ENCODE measurements around the gene CASK.
"Not testable (repeated sequence)": the region's sequence is repeated elsewhere in the genome, so short reads cannot be mapped to it uniquely, and the experiment has no call there.

The CASK gene

GRCh38 chrX:41616935-41617334 is 306.4 kb downstream of the CASK start:
- no peak for DNase-seq

- DNase-seq = no peak
These were observed 307.1 kb downstream of the CASK start for GRCh38 chrX:41616255-41616654.

- no peak for DNase-seq
These were observed 315.1 kb downstream of the CASK start for GRCh38 chrX:41608244-41608643.

GRCh38 chrX:41607264-41607832 is 316.0 kb downstream of the CASK start:
- DNase-seq = no peak

GRCh38 chrX:41606057-41606456 is 317.3 kb downstream of the CASK start:
- not testable (repeated sequence) for DNase-seq

- no peak for DNase-seq
These were observed 318.4 kb downstream of the CASK start for GRCh38 chrX:41604766-41605543.

GRCh38 chrX:41604177-41604576 is 319.2 kb downstream of the CASK start:
- DNase-seq = no peak

- DNase-seq = no peak
These were observed 319.8 kb downstream of the CASK start for GRCh38 chrX:41603596-41603995.

- no peak for DNase-seq
These were observed 320.5 kb downstream of the CASK start for GRCh38 chrX:41602816-41603345.

- no peak for DNase-seq
These were observed 323.1 kb downstream of the CASK start for GRCh38 chrX:41600291-41600690.

- no peak for DNase-seq
These were observed 323.8 kb downstream of the CASK start for GRCh38 chrX:41599507-41599906.

GRCh38 chrX:41596596-41596995 is 326.8 kb downstream of the CASK start:
- DNase-seq = no peak

GRCh38 chrX:41594634-41595033 is 328.7 kb downstream of the CASK start:
- no peak for DNase-seq

GRCh38 chrX:41591906-41592305 is 331.4 kb downstream of the CASK start:
- no peak for DNase-seq

GRCh38 chrX:41590641-41591040 is 332.7 kb downstream of the CASK start:
- no peak for DNase-seq

GRCh38 chrX:41589634-41590270 is 333.6 kb downstream of the CASK start:
- DNase-seq = no peak

- no peak for DNase-seq
These were observed 335.1 kb downstream of the CASK start for GRCh38 chrX:41588271-41588670.

GRCh38 chrX:41580423-41581064 is 342.8 kb downstream of the CASK start:
- no peak for DNase-seq

- no peak for DNase-seq
These were observed 359.5 kb downstream of the CASK start for GRCh38 chrX:41563876-41564275.

- DNase-seq = peak in 1 of 2 experiments; percentile 22
These were observed 362.3 kb downstream of the CASK start for GRCh38 chrX:41561045-41561444.

- peak in 1 of 2 experiments; percentile 40 for DNase-seq
These were observed 363.9 kb downstream of the CASK start for GRCh38 chrX:41559235-41560052.

GRCh38 chrX:41558531-41558930 is 364.8 kb downstream of the CASK start:
- DNase-seq = no peak

GRCh38 chrX:41556958-41557357 is 366.4 kb downstream of the CASK start:
- DNase-seq = no peak

Data from stimulated activated CD4-positive, alpha-beta T cell treated with anti-CD3 and anti-CD28 coated beads, Interleukin-4, amount 100 ng/mL, for 4 hours (primary cell).